HTR-8/SVneo (cell line): ENCODE results near the gene HIP1R.

Source experiments
- DNase-seq: peaks from one replicate; pipeline ENCODE4 v3.0.0; 2011; ENCODE audit warnings: low spot score, mixed read lengths; ENCODE audit not compliant: insufficient read length
- FAIRE-seq: peaks from 2 replicates; lab custom pipeline; 2011; peaks lifted over from hg19 to GRCh38; lab: Jason Lieb, UNC

HIP1R gene

GRCh38 chr12:122827258-122827657 lies 8.0 kb upstream of the HIP1R start:
- DNase-seq (no peak), FAIRE-seq (no peak)

GRCh38 chr12:122830517-122831214 lies 4.6 kb upstream of the HIP1R start:
- FAIRE-seq (peak; percentile 23), DNase-seq (no peak)

GRCh38 chr12:122834104-122834920 lies 945 bp upstream of the HIP1R start:
- DNase-seq (peak; percentile 73), FAIRE-seq (no peak)

- FAIRE-seq (no peak), DNase-seq (no peak)
Measured at GRCh38 chr12:122835750-122836026, 431 bp downstream of the HIP1R start.

- DNase-seq (no peak), FAIRE-seq (no peak)
Measured at GRCh38 chr12:122836027-122836921, 1.0 kb downstream of the HIP1R start.

- DNase-seq (no peak), FAIRE-seq (no peak)
Measured at GRCh38 chr12:122837306-122838265, 2.3 kb downstream of the HIP1R start.

GRCh38 chr12:122838841-122839240 lies 3.6 kb downstream of the HIP1R start:
- FAIRE-seq: no peak
- no peak for DNase-seq

- FAIRE-seq (no peak), DNase-seq (no peak)
Measured at GRCh38 chr12:122839907-122840554, 4.8 kb downstream of the HIP1R start.

GRCh38 chr12:122840580-122841513 lies 5.6 kb downstream of the HIP1R start:
- FAIRE-seq (peak; percentile 38), DNase-seq (no peak)

- no peak for FAIRE-seq
- no peak for DNase-seq
Measured at GRCh38 chr12:122841544-122842321, 6.5 kb downstream of the HIP1R start.

- no peak for FAIRE-seq
- no peak for DNase-seq
Measured at GRCh38 chr12:122842505-122843405, 7.5 kb downstream of the HIP1R start.

- FAIRE-seq: no peak
- no peak for DNase-seq
Measured at GRCh38 chr12:122843455-122843854, 8.2 kb downstream of the HIP1R start.

- FAIRE-seq (no peak), DNase-seq (no peak)
Measured at GRCh38 chr12:122844366-122844971, 9.2 kb downstream of the HIP1R start.

GRCh38 chr12:122845041-122845864 lies 10.0 kb downstream of the HIP1R start:
- DNase-seq (no peak), FAIRE-seq (no peak)
